ENCODE data around the gene PAK4. TPM values are rescaled to one million over a fixed set of nuclear protein-coding genes. Genes with fewer than 3 reads are reported as not detected.

PAK4 gene
- total and polyA plus RNA-seq, 2 of the 8 experiments (the other 6 are each of a cell fraction or from before 2014, with no cell fraction given) = 50.7 to 64.4 TPM

DNA sequence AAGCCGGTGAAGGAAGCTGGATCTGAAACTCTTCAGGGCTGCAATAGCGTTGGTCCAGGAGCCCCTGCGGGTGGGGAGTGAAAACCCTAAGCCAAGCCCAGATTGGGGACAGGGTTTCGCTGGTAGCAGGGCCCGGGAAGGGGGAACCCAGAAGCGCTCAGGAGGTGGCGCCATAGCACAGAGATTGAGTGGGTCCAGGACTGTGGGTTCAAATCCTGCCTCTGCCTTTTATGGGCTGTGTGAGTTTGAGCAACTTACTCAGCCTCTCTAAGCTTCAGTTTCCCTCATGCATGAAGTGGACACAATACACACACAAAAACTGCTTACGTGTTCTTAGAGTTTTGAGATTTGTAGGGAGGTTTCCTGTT is 86.8 kb downstream of the PAK4 start:
- CTCF ChIA-PET (ENCODE audit: partially characterized antibody) = interaction anchor here (0.6 to 6.1 kb wide), 20 partner anchors 9 to 349 kb away, joined by 3 to 85 read pairs (median 5); partner anchors contain the start of genes GMFG, NCCRP1 and SYCN
- H2BK15ac ChIP-seq (ENCODE audit: low read length) = no peak overlapping the region
- H3K23me2 ChIP-seq (ENCODE audit: low read depth, low read length) = no peaks in the 10 kb centered on the region
- H3K9me3 ChIP-seq (ENCODE audit: insufficient read depth in 2 of 2, low read depth in 1 of 2, low read length in 1 of 2) = peaks cover 0 to 3% of the 10 kb centered on the region in 2 experiments; a peak in 1 of 4 replicates
- no peak overlapping the region for H3K4me3 ChIP-seq (ENCODE audit: extremely low read depth in 1 of 4, insufficient read depth in 2 of 4, low read depth in 3 of 4, low read length in 4 of 4)
- H3K23ac ChIP-seq (ENCODE audit: insufficient read length) = no peak overlapping the region
- H4K8ac ChIP-seq (ENCODE audit: extremely low read depth, insufficient read depth, low read length) = no peak overlapping the region
- no peak overlapping the region for H4K91ac ChIP-seq (replicated peaks; ENCODE audit: insufficient read length, low read length)
- H2BK20ac ChIP-seq (ENCODE audit: low read length) = no peak overlapping the region
- DNase-seq (ENCODE audit: low read depth in 1 of 2, low spot score in 2 of 2) = peak in 1 of 2 experiments; percentile 85
- H3K27me3 ChIP-seq (replicated peaks in 1 of 4; ENCODE audit: control insufficient read depth in 3 of 4, extremely low read depth in 1 of 4, insufficient read depth in 3 of 4, low read length in 3 of 4) = peaks cover 0 to 2% (median 0%) of the 10 kb centered on the region in 4 experiments; a peak in 1 of 7 replicates
- H2BK120ac ChIP-seq (replicated peaks; ENCODE audit: low read depth, low read length) = no peak overlapping the region
- H2AK5ac ChIP-seq (ENCODE audit: low read depth, low read length) = no peak overlapping the region
- no peak overlapping the region for H3K9ac ChIP-seq (replicated peaks in 1 of 4; ENCODE audit: extremely low read depth in 1 of 4, low read depth in 3 of 4, low read length in 3 of 4)
- H3K4me2 ChIP-seq (ENCODE audit: insufficient read depth in 1 of 2, low read depth in 2 of 2, low read length in 2 of 2) = no peak overlapping the region
- H4K5ac ChIP-seq (ENCODE audit: insufficient read length, low read depth, low read length) = no peak overlapping the region
- no peak overlapping the region for H3K4ac ChIP-seq (replicated peaks; ENCODE audit: insufficient read length, low read depth, low read length)
- no peaks in the 10 kb centered on the region for H3K79me2 ChIP-seq (ENCODE audit: control insufficient read depth in 1 of 2, insufficient read depth in 2 of 2, low read length in 2 of 2)
- H4K20me1 ChIP-seq (replicated peaks in 1 of 2; ENCODE audit: control insufficient read depth in 1 of 2, insufficient read depth in 2 of 2, low read length in 2 of 2) = no peaks in the 10 kb centered on the region
- no peak overlapping the region for H3K14ac ChIP-seq (ENCODE audit: insufficient read length)
- H3K56ac ChIP-seq (replicated peaks; ENCODE audit: insufficient read length, low read depth, low read length) = no peak overlapping the region
- H3K4me1 ChIP-seq (replicated peaks in 1 of 4; ENCODE audit: control insufficient read depth in 3 of 4, insufficient read depth in 4 of 4, low read length in 3 of 4) = 0 out of 7 replicates have a peak, but pooled peaks cover 0 to 3% (median 0%) of the 10 kb centered on the region in 4 experiments
- H2BK5ac ChIP-seq (ENCODE audit: low read depth, low read length) = no peak overlapping the region
- 19% methylated on average over 8 of the region's 8 CpGs; no CpG with 5 or more reads in 1 of the 2 experiments for WGBS, 2 experiments (ENCODE audit: extremely low coverage in 1 of 2, insufficient coverage in 1 of 2, insufficient read length in 1 of 2, insufficient replicate concordance in 2 of 2, low coverage in 1 of 2, low lambda C conversion rate in 2 of 2, missing lambda C conversion rate in 1 of 2)
- no peak overlapping the region for H2BK12ac ChIP-seq (ENCODE audit: low read depth, low read length)
- no peaks in the 10 kb centered on the region for H3K79me1 ChIP-seq (ENCODE audit: low read depth, low read length)
- FAIRE-seq = peak; percentile 95
- no peak overlapping the region for H2AFZ ChIP-seq (ENCODE audit: low read length)
- POLR2A ChIA-PET (ENCODE audit: partially characterized antibody) = interaction anchor here (1.0 to 1.1 kb wide), 2 partner anchors 83 to 91 kb away, joined by 3 read pairs; no protein-coding TSS in a partner anchor
- H3K18ac ChIP-seq (ENCODE audit: extremely low read depth, low read length) = no peak overlapping the region
- no peaks in the 10 kb centered on the region for H3K36me3 ChIP-seq (ENCODE audit: control insufficient read depth in 2 of 4, insufficient read depth in 4 of 4, low read length in 3 of 4)
- H3K27ac ChIP-seq (ENCODE audit: low read depth, low read length) = no peak overlapping the region
- TF ChIP-seq YY1 (IDR thresholded peaks at IDR 0.05; ENCODE audit: low read depth, low read length) (0 out of 2 replicates have a peak, but pooled peaks have one; percentile 36), RNF2 (IDR thresholded peaks at IDR 0.05; ENCODE audit: borderline replicate concordance, low read depth, low read length, missing control alignments, poor library complexity, severe bottlenecking) (no peak)
